Loucy (cell line): ENCODE data around the gene TYRO3.

Source experiments
- H2AFZ ChIP-seq: fragments of 200-600 bp; sonication (generic); 2 replicates; pipeline ENCODE4 v1.6.0; 2016; ENCODE audit warnings: antibody characterized with exemption, mild to moderate bottlenecking, low read length, moderate library complexity
- H3F3A ChIP-seq: fragments of 200-600 bp; 2 replicates; pipeline ENCODE4 v1.6.0; 2016; ENCODE audit warnings: antibody characterized with exemption, low read depth, mild to moderate bottlenecking
- H3K27me3 ChIP-seq: fragments of 200-600 bp; sonication (generic); 2 replicates; pipeline ENCODE4 v1.6.1; 2014; ENCODE audit warnings: low read length, mild to moderate bottlenecking; ENCODE audit not compliant: insufficient read depth, poor library complexity, severe bottlenecking
- H3K36me3 ChIP-seq: fragments of 200-600 bp; sonication (generic); 2 replicates; pipeline ENCODE4 v1.6.1; 2016; ENCODE audit warnings: low read length; ENCODE audit not compliant: insufficient read depth
- H3K4me1 ChIP-seq: fragments of 200-600 bp; sonication (generic); 2 replicates; pipeline ENCODE4 v1.5.1; 2014; ENCODE audit warnings: low read length, mild to moderate bottlenecking; ENCODE audit not compliant: insufficient read depth, poor library complexity, severe bottlenecking
- H3K4me2 ChIP-seq: fragments of 200-600 bp; sonication (generic); 2 replicates; pipeline ENCODE4 v1.6.0; 2014; ENCODE audit warnings: antibody characterized with exemption, low read length, low read depth, mild to moderate bottlenecking; ENCODE audit not compliant: poor library complexity, severe bottlenecking
- H3K4me3 ChIP-seq: fragments of 200-600 bp; sonication (generic); 2 replicates; pipeline ENCODE4 v1.5.1; 2014; ENCODE audit warnings: low read length, mild to moderate bottlenecking, mixed read lengths; ENCODE audit not compliant: poor library complexity, severe bottlenecking
- H3K79me2 ChIP-seq: fragments of 200-600 bp; sonication (generic); 2 replicates; pipeline ENCODE4 v1.6.1; 2014; ENCODE audit warnings: low read length; ENCODE audit not compliant: insufficient read depth
- H3K9ac ChIP-seq: fragments of 200-600 bp; sonication (generic); 2 replicates; pipeline ENCODE4 v1.6.0; 2014; ENCODE audit warnings: mild to moderate bottlenecking, low read depth, low read length, moderate library complexity; ENCODE audit not compliant: poor library complexity, severe bottlenecking
- H3K9me2 ChIP-seq: fragments of 200-600 bp; sonication (generic); replicated peaks from 2 replicates; pipeline ENCODE4 v1.6.1; 2016; ENCODE audit warnings: low read depth, low read length, mixed read lengths
- H3K9me3 ChIP-seq: fragments of 200-600 bp; sonication (generic); 2 replicates; pipeline ENCODE4 v1.6.1; 2014; ENCODE audit warnings: mild to moderate bottlenecking, antibody characterized with exemption, low read length, low read depth; ENCODE audit not compliant: insufficient read depth
- H4K20me1 ChIP-seq: fragments of 200-600 bp; sonication (generic); 2 replicates; pipeline ENCODE4 v1.6.0; 2014; ENCODE audit warnings: antibody characterized with exemption, low read length, mild to moderate bottlenecking; ENCODE audit not compliant: insufficient read depth, poor library complexity, severe bottlenecking
- CTCF ChIP-seq: fragments of 200-600 bp; sonication (generic); conservative IDR thresholded peaks from 2 replicates; pipeline ENCODE4 v1.5.1; 2014; ENCODE audit warnings: mild to moderate bottlenecking, antibody characterized with exemption, low read length
- EZH2phosphoT487 ChIP-seq: fragments of 200-600 bp; IDR thresholded peaks from 2 replicates; pipeline ENCODE4 v1.6.1; 2018; ENCODE audit warnings: antibody characterized with exemption, mild to moderate bottlenecking, moderate library complexity, borderline replicate concordance

The TYRO3 gene

GRCh38 chr15:41627203-41627602 lies 68.2 kb downstream of the TYRO3 start:
- no peaks in the 10 kb centered on the region for H3K27me3 ChIP-seq
- H3K9me2 ChIP-seq, result no peaks in the 10 kb centered on the region
- no peak overlapping the region for H3K4me3 ChIP-seq
- peaks cover 84% of the 10 kb centered on the region for H3K79me2 ChIP-seq
- peaks cover 38% of the 10 kb centered on the region for H3K4me1 ChIP-seq
- H3K9me3 ChIP-seq, result no peaks in the 10 kb centered on the region
- no peaks in the 10 kb centered on the region for H3K36me3 ChIP-seq
- no peak for TF ChIP-seq EZH2phosphoT487
- no peak for TF ChIP-seq CTCF
- no peak overlapping the region for H3K9ac ChIP-seq
- H4K20me1 ChIP-seq, result peaks cover 18% of the 10 kb centered on the region
- H2AFZ ChIP-seq, result no peak overlapping the region
- H3K4me2 ChIP-seq, result no peak overlapping the region
- no peaks in the 10 kb centered on the region for H3F3A ChIP-seq

- TF ChIP-seq CTCF, result no peak
- TF ChIP-seq EZH2phosphoT487, result no peak
- Histone ChIP-seq H3K9me3 (no peaks in the 10 kb centered on the region), H3K36me3 (no peaks in the 10 kb centered on the region), H3K4me2 (peak overlapping the region; percentile 26), H3F3A (no peaks in the 10 kb centered on the region), H3K9ac (no peak overlapping the region), H3K4me1 (peaks cover 45% of the 10 kb centered on the region), H4K20me1 (peaks cover 9% of the 10 kb centered on the region), H3K4me3 (no peak overlapping the region), H3K9me2 (no peaks in the 10 kb centered on the region), H3K79me2 (peaks cover 91% of the 10 kb centered on the region), H3K27me3 (no peaks in the 10 kb centered on the region), H2AFZ (no peak overlapping the region)
Measured at GRCh38 chr15:41629463-41629862, 70.5 kb downstream of the TYRO3 start.

- Histone ChIP-seq H3K4me1 (peaks cover 46% of the 10 kb centered on the region), H2AFZ (no peak overlapping the region), H3K9me3 (no peaks in the 10 kb centered on the region), H3K9ac (no peak overlapping the region), H3K9me2 (no peaks in the 10 kb centered on the region), H3K4me3 (no peak overlapping the region), H3K27me3 (no peaks in the 10 kb centered on the region), H3F3A (no peaks in the 10 kb centered on the region), H3K79me2 (peaks cover 91% of the 10 kb centered on the region), H3K4me2 (peak overlapping the region; percentile 26), H4K20me1 (peaks cover 12% of the 10 kb centered on the region), H3K36me3 (no peaks in the 10 kb centered on the region)
- no peak for TF ChIP-seq EZH2phosphoT487
- no peak for TF ChIP-seq CTCF
Measured at GRCh38 chr15:41629883-41630282, 70.9 kb downstream of the TYRO3 start.
